Measurements from ENCODE around the gene ADAMTS4.

ADAMTS4 gene

DNA sequence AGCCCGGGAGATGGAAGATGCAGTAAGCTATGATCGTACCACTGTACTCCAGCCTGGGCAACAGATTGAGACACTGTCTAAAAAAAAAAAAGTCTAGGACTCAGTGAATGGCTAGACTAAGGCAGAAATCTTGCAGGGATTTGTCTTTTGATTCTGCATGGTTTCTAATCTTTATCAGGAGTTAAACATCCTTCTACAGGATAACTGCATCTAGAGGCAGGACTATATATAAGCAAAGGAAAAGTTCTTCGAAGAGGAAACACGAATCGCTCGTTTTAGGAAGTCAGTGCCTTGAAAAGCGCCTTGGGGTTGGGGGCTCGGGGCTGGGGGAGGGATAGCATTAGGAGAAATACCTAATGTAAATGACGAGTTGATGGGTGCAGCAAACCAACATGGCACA is 45.7 kb downstream of the ADAMTS4 start:
- no peaks in the 10 kb centered on the region for H3K27me3 Mint-ChIP-seq (ENCODE audit: low read depth)
- H3K4me3 Mint-ChIP-seq, result peak overlapping the region; percentile 91 to 98 (median 98)
- H3K27ac Mint-ChIP-seq, result peak overlapping the region; percentile 99 to 100 (median 100)
- TF ChIP-seq CTCF (IDR thresholded peaks at IDR 0.05; ENCODE audit: unreplicated experiment in 3 of 3), result no peak
- peaks cover 17% of the 10 kb centered on the region for H3K4me1 Mint-ChIP-seq
- H3K9me3 Mint-ChIP-seq, result no peaks in the 10 kb centered on the region
- peaks cover 24% of the 10 kb centered on the region for H3K36me3 Mint-ChIP-seq (ENCODE audit: low read depth)

DNA sequence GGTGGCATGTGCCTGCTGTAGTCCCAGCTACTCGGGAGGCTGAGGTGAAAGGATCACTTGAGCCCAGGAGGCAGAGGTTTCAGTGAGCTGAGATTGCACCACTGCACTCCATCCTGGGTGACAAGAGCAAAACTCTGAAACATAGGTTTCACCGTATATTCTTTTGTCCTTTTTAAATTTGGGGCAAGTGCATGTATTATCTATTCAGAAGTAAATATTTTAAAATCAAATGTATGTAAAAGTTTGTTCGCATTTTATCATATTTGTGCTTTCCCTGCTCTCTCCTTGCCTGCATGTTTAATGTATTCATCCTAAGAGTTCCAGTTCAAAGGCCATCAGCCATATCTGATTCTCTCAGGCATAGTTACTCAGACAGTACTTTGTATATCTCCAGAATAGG is 53.0 kb downstream of the ADAMTS4 start:
- Mint-ChIP-seq H3K9me3 (no peaks in the 10 kb centered on the region), H3K4me3 (no peak overlapping the region), H3K4me1 (no peaks in the 10 kb centered on the region), H3K27ac (no peak overlapping the region), H3K27me3 (ENCODE audit: low read depth) (no peaks in the 10 kb centered on the region), H3K36me3 (ENCODE audit: low read depth) (no peaks in the 10 kb centered on the region)
- TF ChIP-seq CTCF (IDR thresholded peaks at IDR 0.05; ENCODE audit: unreplicated experiment in 3 of 3), result no peak

GRCh38 chr1:161140755-161141400 is 58.0 kb downstream of the ADAMTS4 start:
- Mint-ChIP-seq H3K27me3 (ENCODE audit: low read depth) (no peaks in the 10 kb centered on the region), H3K36me3 (ENCODE audit: low read depth) (no peaks in the 10 kb centered on the region), H3K4me1 (peaks cover 29% of the 10 kb centered on the region), H3K27ac (no peak overlapping the region), H3K9me3 (no peaks in the 10 kb centered on the region), H3K4me3 (no peak overlapping the region)
- no peak for TF ChIP-seq CTCF (IDR thresholded peaks at IDR 0.05; ENCODE audit: unreplicated experiment in 3 of 3)

- no peaks in the 10 kb centered on the region for H3K9me3 Mint-ChIP-seq
- H3K27ac Mint-ChIP-seq, result no peak overlapping the region
- H3K36me3 Mint-ChIP-seq (ENCODE audit: low read depth), result no peaks in the 10 kb centered on the region
- no peaks in the 10 kb centered on the region for H3K27me3 Mint-ChIP-seq (ENCODE audit: low read depth)
- no peak overlapping the region for H3K4me3 Mint-ChIP-seq
- H3K4me1 Mint-ChIP-seq, result peaks cover 31% of the 10 kb centered on the region
- peak; percentile 49 to 60 (median 50) for TF ChIP-seq CTCF (IDR thresholded peaks at IDR 0.05; ENCODE audit: unreplicated experiment in 3 of 3)
These were observed 59.1 kb downstream of the ADAMTS4 start for GRCh38 chr1:161139766-161140165.

DNA sequence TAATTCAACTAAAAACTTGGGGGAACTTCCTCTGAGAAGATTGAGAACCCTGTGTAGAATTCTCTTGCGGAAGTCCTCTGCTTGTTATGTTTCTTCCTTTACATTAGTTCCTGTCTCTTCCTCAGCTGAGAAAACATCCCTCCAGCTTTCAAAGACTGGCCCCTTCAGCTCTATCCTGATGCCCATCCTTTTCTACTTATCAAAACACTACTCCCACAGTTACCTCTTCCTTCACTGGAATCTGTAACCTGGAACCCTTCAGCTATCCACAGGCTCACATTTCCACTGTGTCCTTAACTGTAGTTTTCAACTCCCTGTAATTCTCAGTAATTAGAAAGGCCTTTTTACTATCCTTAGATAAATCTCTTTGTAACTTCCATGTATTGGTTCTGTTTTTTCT is 60.4 kb downstream of the ADAMTS4 start:
- H3K27me3 Mint-ChIP-seq (ENCODE audit: low read depth), result no peaks in the 10 kb centered on the region
- peak overlapping the region; percentile 31 to 70 (median 39) for H3K27ac Mint-ChIP-seq
- H3K36me3 Mint-ChIP-seq (ENCODE audit: low read depth), result no peaks in the 10 kb centered on the region
- no peaks in the 10 kb centered on the region for H3K9me3 Mint-ChIP-seq
- H3K4me1 Mint-ChIP-seq, result peaks cover 31% of the 10 kb centered on the region
- peak overlapping the region; percentile 23 to 57 (median 26) for H3K4me3 Mint-ChIP-seq
- TF ChIP-seq CTCF (IDR thresholded peaks at IDR 0.05; ENCODE audit: unreplicated experiment in 3 of 3), result no peak

- TF ChIP-seq CTCF (IDR thresholded peaks at IDR 0.05; ENCODE audit: unreplicated experiment in 3 of 3), result no peak
- peak overlapping the region; percentile 31 to 70 (median 39) for H3K27ac Mint-ChIP-seq
- H3K4me3 Mint-ChIP-seq, result no peak overlapping the region
- peaks cover 31% of the 10 kb centered on the region for H3K4me1 Mint-ChIP-seq
- no peaks in the 10 kb centered on the region for H3K9me3 Mint-ChIP-seq
- no peaks in the 10 kb centered on the region for H3K36me3 Mint-ChIP-seq (ENCODE audit: low read depth)
- no peaks in the 10 kb centered on the region for H3K27me3 Mint-ChIP-seq (ENCODE audit: low read depth)
These were observed 61.0 kb downstream of the ADAMTS4 start for GRCh38 chr1:161137881-161138280.
